Measurements from ENCODE around the gene ATP5F1B. TPM values are rescaled to one million over a fixed set of nuclear protein-coding genes. Genes with fewer than 3 reads are reported as not detected.

The ATP5F1B gene
- total and polyA plus RNA-seq, 11 donors: 1,436 to 3,502 (median 2,716) TPM

DNA sequence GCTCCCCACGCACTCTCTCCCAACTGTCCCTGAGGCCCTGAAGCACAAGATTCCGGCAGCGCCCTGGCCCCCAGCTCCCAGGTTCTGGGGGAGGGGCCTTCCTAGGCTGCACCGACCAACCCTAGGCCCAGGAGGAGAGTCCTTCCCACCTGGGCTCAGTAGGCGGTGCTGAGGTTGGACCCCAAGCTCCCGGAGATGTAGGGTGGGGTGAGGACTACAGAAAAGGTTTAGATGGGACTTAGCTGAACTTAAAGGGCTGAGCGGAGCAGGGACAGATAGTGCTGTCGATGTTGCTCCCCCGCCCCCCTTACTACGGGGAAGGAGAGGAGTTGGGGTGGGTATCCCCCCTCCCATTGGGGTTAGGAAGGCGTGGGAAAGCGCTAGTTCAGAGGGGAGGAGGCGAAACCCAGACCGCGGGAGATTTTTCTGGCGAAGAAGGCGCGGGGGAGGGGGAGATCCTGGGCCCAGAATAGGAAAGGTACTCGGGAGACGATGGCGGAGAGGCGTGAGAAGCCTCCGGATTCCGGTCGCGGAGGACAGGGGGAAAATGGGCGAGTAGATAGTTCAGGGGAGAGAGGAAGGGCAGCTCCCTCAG lies 11.4 kb downstream of the ATP5F1B start:
- Histone ChIP-seq H3K4me1 (peaks cover 18 to 76% (median 53%) of the 10 kb centered on the region in 12 donors), H3K36me3 (peaks cover 0 to 23% (median 20%) of the 10 kb centered on the region in 9 donors), H3K27me3 (no peaks in the 10 kb centered on the region), H3K9me3 (no peaks in the 10 kb centered on the region), H3K27ac (peak overlapping the region; percentile 83 to 98 (median 96)), H3K4me3 (peak overlapping the region; percentile 60 to 87 (median 83))
- intact Hi-C loops (cut with DNase I): loop anchor here in 6 of 10 donors (5.0 to 10.0 kb wide), 5 partner anchors 37 to 122 kb away; partner anchors contain the start of gene RBMS2 (in 1 of the 6)
- ATAC-seq: no peak
- TF ChIP-seq CTCF (IDR thresholded peaks at IDR 0.05) (no peak), POLR2A (IDR thresholded peaks at IDR 0.05) (no peak)
- peak in 4 of 5 donors; percentile 30 to 65 (median 47) for DNase-seq
- 1 to 2% (median 1%) methylated on average over 26 to 27 of the region's 27 CpGs for WGBS, 4 donors

DNA sequence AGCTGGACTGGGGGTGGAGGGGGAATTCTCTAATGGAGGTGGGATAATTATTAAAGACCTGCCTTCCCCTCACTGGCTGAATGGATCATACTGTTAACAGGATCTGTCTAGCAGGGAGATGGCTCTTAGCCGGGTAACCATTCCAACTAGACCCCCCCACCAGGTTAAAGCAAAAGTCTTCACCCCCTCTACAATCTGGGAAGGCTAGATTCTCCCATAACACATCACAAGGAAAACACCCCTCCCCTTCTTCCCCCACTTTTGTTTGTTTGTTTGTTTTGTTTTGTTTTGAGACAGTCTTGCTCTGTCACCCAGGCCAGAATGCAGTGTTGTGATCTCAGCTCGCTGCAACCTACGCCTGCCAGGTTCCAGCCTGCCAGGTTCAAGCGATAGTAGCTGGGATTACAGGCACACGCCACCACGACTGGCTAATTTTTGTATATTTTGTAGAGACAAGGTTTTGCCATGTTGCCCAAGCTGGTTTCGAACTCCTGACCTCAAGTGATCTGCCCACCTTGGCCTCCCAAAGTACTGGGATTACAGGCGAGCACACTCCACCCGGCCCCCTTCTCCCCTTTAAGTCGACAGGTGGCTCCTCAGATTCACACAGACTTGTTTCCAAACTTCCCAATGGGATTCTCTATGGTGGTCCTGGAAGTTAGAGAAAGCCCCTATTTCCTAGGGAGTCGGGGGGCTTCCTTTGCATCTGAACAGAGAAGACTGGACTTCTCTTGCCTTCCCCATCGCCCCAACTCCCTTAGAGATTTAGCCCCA lies 12.1 kb downstream of the ATP5F1B start:
- WGBS, 4 donors: 41 to 65% (median 45%) methylated on average over 12 of the region's 12 CpGs
- ATAC-seq: no peak
- intact Hi-C loops (cut with DNase I): loop anchor here in 6 of 10 donors (5.0 to 10.0 kb wide), 5 partner anchors 36 to 121 kb away; partner anchors contain the start of gene RBMS2 (in 1 of the 6)

GRCh38 chr12:56632701-56633467 lies 12.9 kb downstream of the ATP5F1B start:
- H3K9me3 ChIP-seq: no peaks in the 10 kb centered on the region
- TF ChIP-seq CTCF (IDR thresholded peaks at IDR 0.05) (no peak), POLR2A (IDR thresholded peaks at IDR 0.05) (no peak)
- peak overlapping the region; percentile 12 to 98 (median 76) for H3K27ac ChIP-seq
- DNase-seq (no peak), ATAC-seq (no peak)
- H3K4me3 ChIP-seq: peak overlapping the region in 9 of 12 donors; percentile 18 to 86 (median 46)
- H3K36me3 ChIP-seq: peaks cover 0 to 9% (median 5%) of the 10 kb centered on the region in 9 donors
- WGBS, 4 donors: 34 to 55% (median 45%) methylated on average over 4 of the region's 4 CpGs
- peaks cover 18 to 78% (median 58%) of the 10 kb centered on the region in 12 donors for H3K4me1 ChIP-seq
- intact Hi-C loops (cut with DNase I): loop anchor here in 6 of 10 donors (5.0 to 10.0 kb wide), 5 partner anchors 36 to 121 kb away; partner anchors contain the start of gene RBMS2 (in 1 of the 6)
- H3K27me3 ChIP-seq: no peaks in the 10 kb centered on the region

More for the DNA sequence above, 12.1 kb downstream of the ATP5F1B start:
- Histone ChIP-seq H3K4me1 (peaks cover 18 to 73% (median 53%) of the 10 kb centered on the region in 12 donors), H3K4me3 (peak overlapping the region; percentile 60 to 87 (median 83)), H3K36me3 (peaks cover 0 to 16% (median 13%) of the 10 kb centered on the region in 9 donors), H3K27me3 (no peaks in the 10 kb centered on the region), H3K9me3 (no peaks in the 10 kb centered on the region), H3K27ac (peak overlapping the region; percentile 1 to 98 (median 96))
- TF ChIP-seq CTCF (IDR thresholded peaks at IDR 0.05) (no peak), POLR2A (IDR thresholded peaks at IDR 0.05) (no peak)
- DNase-seq: no peak

All from heart left ventricle (tissue), 16 donors.